TTC549 (cell line): ENCODE data around the gene R3HCC1L.
"Not testable (repeated sequence)": the region's sequence is repeated elsewhere in the genome, so short reads cannot be mapped to it uniquely, and the experiment has no call there.

Source experiments
- FAIRE-seq: peaks from 2 replicates; lab custom pipeline; 2012; peaks lifted over from hg19 to GRCh38; lab: Jason Lieb, UNC

R3HCC1L gene

GRCh38 chr10:98133075-98133752 is 1.2 kb upstream of the R3HCC1L start:
- not testable (repeated sequence) for FAIRE-seq

GRCh38 chr10:98134117-98134430 is 383 bp upstream of the R3HCC1L start:
- no peak for FAIRE-seq

- FAIRE-seq = no peak
Measured at GRCh38 chr10:98135222-98135899, 904 bp downstream of the R3HCC1L start.

GRCh38 chr10:98136775-98137174 is 2.3 kb downstream of the R3HCC1L start:
- FAIRE-seq = not testable (repeated sequence)

- no peak for FAIRE-seq
Measured at GRCh38 chr10:98138031-98138430, 3.6 kb downstream of the R3HCC1L start.

GRCh38 chr10:98139431-98139830 is 5.0 kb downstream of the R3HCC1L start:
- no peak for FAIRE-seq

- no peak for FAIRE-seq
Measured at GRCh38 chr10:98141484-98142073, 7.1 kb downstream of the R3HCC1L start.

- no peak for FAIRE-seq
Measured at GRCh38 chr10:98144985-98145384, 10.5 kb downstream of the R3HCC1L start.

GRCh38 chr10:98149858-98150257 is 15.4 kb downstream of the R3HCC1L start:
- no peak for FAIRE-seq

GRCh38 chr10:98150544-98150943 is 16.1 kb downstream of the R3HCC1L start:
- no peak for FAIRE-seq

GRCh38 chr10:98152778-98153177 is 18.3 kb downstream of the R3HCC1L start:
- not testable (repeated sequence) for FAIRE-seq

GRCh38 chr10:98153213-98153958 is 18.9 kb downstream of the R3HCC1L start:
- not testable (repeated sequence) for FAIRE-seq

GRCh38 chr10:98154076-98154475 is 19.6 kb downstream of the R3HCC1L start:
- no peak for FAIRE-seq

- FAIRE-seq = no peak
Measured at GRCh38 chr10:98158576-98158975, 24.1 kb downstream of the R3HCC1L start.

- FAIRE-seq = no peak
Measured at GRCh38 chr10:98163941-98164340, 29.5 kb downstream of the R3HCC1L start.

GRCh38 chr10:98167191-98167590 is 32.7 kb downstream of the R3HCC1L start:
- no peak for FAIRE-seq

- no peak for FAIRE-seq
Measured at GRCh38 chr10:98168147-98168546, 33.7 kb downstream of the R3HCC1L start.

- no peak for FAIRE-seq
Measured at GRCh38 chr10:98168766-98169165, 34.3 kb downstream of the R3HCC1L start.

- no peak for FAIRE-seq
Measured at GRCh38 chr10:98169379-98169778, 34.9 kb downstream of the R3HCC1L start.

- no peak for FAIRE-seq
Measured at GRCh38 chr10:98170249-98171117, 36.0 kb downstream of the R3HCC1L start.

GRCh38 chr10:98172073-98172472 is 37.6 kb downstream of the R3HCC1L start:
- no peak for FAIRE-seq

GRCh38 chr10:98172495-98172894 is 38.0 kb downstream of the R3HCC1L start:
- no peak for FAIRE-seq
